Measurements from ENCODE around the gene FEZ2. TPM values are rescaled to one million over a fixed set of nuclear protein-coding genes. Genes with fewer than 3 reads are reported as not detected.

The FEZ2 gene
- total RNA-seq, 2 experiments from 2014 or later: 10.3 to 11.8 TPM

DNA sequence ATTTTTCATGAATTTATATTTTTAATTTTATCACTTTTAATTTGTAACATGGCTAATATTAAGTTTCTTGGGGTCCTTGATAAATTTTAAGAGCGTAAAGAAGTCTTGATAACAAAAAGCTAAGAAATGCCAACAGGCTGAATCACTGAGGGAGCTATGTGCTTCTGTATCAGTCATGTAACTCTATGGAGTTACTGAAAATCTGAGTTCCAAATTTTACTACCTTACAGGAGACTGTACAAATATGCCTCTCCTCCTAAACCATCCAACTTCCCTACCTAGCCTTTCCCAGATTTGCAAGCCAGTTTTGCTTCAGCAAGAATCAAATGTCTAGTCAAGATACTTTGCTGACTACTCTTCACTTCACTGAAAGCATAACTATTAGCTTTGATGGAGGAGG lies 35.7 kb downstream of the FEZ2 start:
- no peak for ATAC-seq
- intact Hi-C loops (cut with micrococcal nuclease): no loop called here
- H3K27ac Mint-ChIP-seq: no peak overlapping the region
- CTCF ChIA-PET: no interaction called here
- no peaks in the 10 kb centered on the region for H3K4me1 Mint-ChIP-seq (ENCODE audit: low read depth)
- TF ChIP-seq, protein P1, sequence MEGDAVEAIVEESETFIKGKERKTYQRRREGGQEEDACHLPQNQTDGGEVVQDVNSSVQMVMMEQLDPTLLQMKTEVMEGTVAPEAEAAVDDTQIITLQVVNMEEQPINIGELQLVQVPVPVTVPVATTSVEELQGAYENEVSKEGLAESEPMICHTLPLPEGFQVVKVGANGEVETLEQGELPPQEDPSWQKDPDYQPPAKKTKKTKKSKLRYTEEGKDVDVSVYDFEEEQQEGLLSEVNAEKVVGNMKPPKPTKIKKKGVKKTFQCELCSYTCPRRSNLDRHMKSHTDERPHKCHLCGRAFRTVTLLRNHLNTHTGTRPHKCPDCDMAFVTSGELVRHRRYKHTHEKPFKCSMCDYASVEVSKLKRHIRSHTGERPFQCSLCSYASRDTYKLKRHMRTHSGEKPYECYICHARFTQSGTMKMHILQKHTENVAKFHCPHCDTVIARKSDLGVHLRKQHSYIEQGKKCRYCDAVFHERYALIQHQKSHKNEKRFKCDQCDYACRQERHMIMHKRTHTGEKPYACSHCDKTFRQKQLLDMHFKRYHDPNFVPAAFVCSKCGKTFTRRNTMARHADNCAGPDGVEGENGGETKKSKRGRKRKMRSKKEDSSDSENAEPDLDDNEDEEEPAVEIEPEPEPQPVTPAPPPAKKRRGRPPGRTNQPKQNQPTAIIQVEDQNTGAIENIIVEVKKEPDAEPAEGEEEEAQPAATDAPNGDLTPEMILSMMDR (IDR thresholded peaks at IDR 0.05): no peak
- H3K27me3 Mint-ChIP-seq: no peaks in the 10 kb centered on the region
- peaks cover 34% of the 10 kb centered on the region for H3K36me3 Mint-ChIP-seq (ENCODE audit: low read depth)
- no peak for DNase-seq
- POLR2A ChIA-PET: no interaction called here
- no peak overlapping the region for H3K4me3 Mint-ChIP-seq
- no peaks in the 10 kb centered on the region for H3K9me3 Mint-ChIP-seq

- ATAC-seq (no peak), DNase-seq (no peak)
- H3K27me3 Mint-ChIP-seq: no peaks in the 10 kb centered on the region
- POLR2A ChIA-PET: no interaction called here
- TF ChIP-seq, protein P1 (IDR thresholded peaks at IDR 0.05): no peak
- intact Hi-C loops (cut with micrococcal nuclease): no loop called here
- no peaks in the 10 kb centered on the region for H3K4me1 Mint-ChIP-seq (ENCODE audit: low read depth)
- CTCF ChIA-PET: no interaction called here
- H3K9me3 Mint-ChIP-seq: no peaks in the 10 kb centered on the region
- H3K36me3 Mint-ChIP-seq (ENCODE audit: low read depth): peaks cover 28% of the 10 kb centered on the region
- no peak overlapping the region for H3K4me3 Mint-ChIP-seq
- H3K27ac Mint-ChIP-seq: no peak overlapping the region
These were observed 36.6 kb downstream of the FEZ2 start for GRCh38 chr2:36561237-36561944.

- Mint-ChIP-seq H3K27ac (no peak overlapping the region), H3K9me3 (no peaks in the 10 kb centered on the region), H3K27me3 (no peaks in the 10 kb centered on the region), H3K36me3 (ENCODE audit: low read depth) (peaks cover 23% of the 10 kb centered on the region), H3K4me1 (ENCODE audit: low read depth) (no peaks in the 10 kb centered on the region), H3K4me3 (no peak overlapping the region)
- TF ChIP-seq, protein P1 (IDR thresholded peaks at IDR 0.05): no peak
- POLR2A ChIA-PET: no interaction called here
- no peak for ATAC-seq
- no peak for DNase-seq
- intact Hi-C loops (cut with micrococcal nuclease): no loop called here
- CTCF ChIA-PET: no interaction called here
These were observed 37.2 kb downstream of the FEZ2 start for GRCh38 chr2:36560726-36561125.

- no peak overlapping the region for H3K4me3 Mint-ChIP-seq
- ATAC-seq (no peak), DNase-seq (no peak)
- H3K27me3 Mint-ChIP-seq: no peaks in the 10 kb centered on the region
- no peaks in the 10 kb centered on the region for H3K9me3 Mint-ChIP-seq
- no peaks in the 10 kb centered on the region for H3K4me1 Mint-ChIP-seq (ENCODE audit: low read depth)
- peaks cover 20% of the 10 kb centered on the region for H3K36me3 Mint-ChIP-seq (ENCODE audit: low read depth)
- intact Hi-C loops (cut with micrococcal nuclease): no loop called here
- ChIA-PET CTCF (no interaction called here), POLR2A (no interaction called here)
- H3K27ac Mint-ChIP-seq: no peak overlapping the region
- TF ChIP-seq, protein P1 (IDR thresholded peaks at IDR 0.05): no peak
These were observed 38.6 kb downstream of the FEZ2 start for GRCh38 chr2:36559221-36559942.

DNA sequence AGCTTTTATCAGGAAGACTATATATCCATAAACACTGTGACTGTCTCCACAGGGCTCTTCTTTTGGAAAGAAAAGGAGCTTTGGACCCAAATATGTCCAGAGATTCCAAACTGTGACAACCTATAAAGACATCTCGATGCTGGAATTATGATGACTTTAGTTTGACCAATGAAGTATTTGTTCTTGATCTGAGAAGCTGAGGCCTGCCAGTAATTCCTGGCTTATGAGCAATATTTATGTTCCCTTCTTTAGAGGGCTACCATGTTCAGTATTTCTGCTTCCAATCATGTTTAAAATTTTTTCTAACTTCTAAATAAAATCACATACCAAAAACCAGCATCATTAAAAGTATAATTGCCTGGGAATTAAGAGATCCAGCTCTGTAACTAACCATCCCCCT lies 41.1 kb downstream of the FEZ2 start:
- TF ChIP-seq, protein P1 (IDR thresholded peaks at IDR 0.05): no peak
- peaks cover 28% of the 10 kb centered on the region for H3K36me3 Mint-ChIP-seq (ENCODE audit: low read depth)
- DNase-seq (no peak), ATAC-seq (no peak)
- intact Hi-C loops (cut with micrococcal nuclease): no loop called here
- no peaks in the 10 kb centered on the region for H3K4me1 Mint-ChIP-seq (ENCODE audit: low read depth)
- H3K9me3 Mint-ChIP-seq: no peaks in the 10 kb centered on the region
- ChIA-PET POLR2A (interaction anchor here (1.7 kb wide), 1 partner anchor 16 kb away, joined by 4 read pairs; no protein-coding TSS in a partner anchor), CTCF (interaction anchor here (0.8 to 3.0 kb wide), 2 partner anchors 13 to 15 kb away, joined by 3 to 8 read pairs; no protein-coding TSS in a partner anchor)
- no peaks in the 10 kb centered on the region for H3K27me3 Mint-ChIP-seq
- no peak overlapping the region for H3K27ac Mint-ChIP-seq
- no peak overlapping the region for H3K4me3 Mint-ChIP-seq
